Activated T-helper 17 cell treated with anti-CD3 and anti-CD28 coated beads, Interleukin-2, amount 50 U/mL, for 72 hours (primary cell): ENCODE results near the gene CT47C1. TPM values are rescaled to one million over a fixed set of nuclear protein-coding genes. Genes with fewer than 3 reads are reported as not detected.
A peak's percentile ranks its signal among the peaks of the same experiment; 100 is the strongest.
"Not testable (repeated sequence)": the region's sequence is repeated elsewhere in the genome, so short reads cannot be mapped to it uniquely, and the experiment has no call there.

ENCODE experiments used
- ATAC-seq: fragments of 150-1000 bp; cut with Tn5 transposase; replicated peaks from 2 replicates; pipeline ENCODE4 v1.10.0; 2021; ENCODE audit warnings: mild to moderate bottlenecking, moderate library complexity
- H3K27ac Mint-ChIP-seq: one replicate; pipeline ENCODE4 v1.8.0; 2022; ENCODE audit warnings: mixed read lengths
- H3K27me3 Mint-ChIP-seq: one replicate; pipeline ENCODE4 v1.8.0; 2022; ENCODE audit warnings: mixed read lengths
- H3K36me3 Mint-ChIP-seq: one replicate; pipeline ENCODE4 v1.8.0; 2022; ENCODE audit warnings: low read depth, mild to moderate bottlenecking, mixed read lengths
- H3K4me1 Mint-ChIP-seq: one replicate; pipeline ENCODE4 v1.8.0; 2022; ENCODE audit warnings: mixed read lengths
- H3K4me3 Mint-ChIP-seq: one replicate; pipeline ENCODE4 v1.8.0; 2022; ENCODE audit warnings: mild to moderate bottlenecking, mixed read lengths
- H3K9me3 Mint-ChIP-seq: one replicate; pipeline ENCODE4 v1.8.0; 2022; ENCODE audit warnings: mixed read lengths
- total RNA-seq, 2 donors: library from RNA; stranded (reverse); gene quantifications; one replicate each; pipeline ENCODE4 v1.2.3, GENCODE V29; 2022

The CT47C1 gene
- total RNA-seq = not detected

DNA sequence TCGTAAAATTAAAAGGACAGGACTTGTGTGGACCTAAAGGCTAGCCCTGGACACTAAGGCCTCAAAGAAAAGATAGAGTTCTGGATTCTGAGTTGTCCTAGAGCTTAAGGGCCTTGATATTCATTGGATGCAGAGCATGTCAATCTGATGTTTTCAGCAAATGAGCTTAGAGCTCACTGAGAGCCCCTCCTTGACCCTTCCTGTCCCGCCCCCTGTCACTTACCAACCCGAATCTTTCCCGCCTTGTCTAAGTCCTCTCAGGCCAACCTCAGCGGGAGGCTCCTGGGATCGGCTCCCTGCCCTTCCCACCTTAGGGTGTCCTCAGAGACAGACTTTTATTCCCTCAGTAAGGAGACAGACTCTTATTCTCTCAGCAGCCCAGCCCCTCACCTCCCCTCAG lies at the start of gene CT47C1:
TSS of gene CT47C1 (plus strand) at position 250 of the 400 bp plus-strand sequence. CDS start 233 bp downstream, outside the sequence.
- H3K27ac Mint-ChIP-seq = no peak within 1 kb of the TSS
- no peak for ATAC-seq
- no peaks in the 10 kb centered on the region for H3K9me3 Mint-ChIP-seq
- no peaks in the 10 kb centered on the region for H3K27me3 Mint-ChIP-seq
- no peaks in the 10 kb centered on the region for H3K36me3 Mint-ChIP-seq
- H3K4me1 Mint-ChIP-seq = no peaks in the 10 kb centered on the region
- no peak within 1 kb of the TSS for H3K4me3 Mint-ChIP-seq

DNA sequence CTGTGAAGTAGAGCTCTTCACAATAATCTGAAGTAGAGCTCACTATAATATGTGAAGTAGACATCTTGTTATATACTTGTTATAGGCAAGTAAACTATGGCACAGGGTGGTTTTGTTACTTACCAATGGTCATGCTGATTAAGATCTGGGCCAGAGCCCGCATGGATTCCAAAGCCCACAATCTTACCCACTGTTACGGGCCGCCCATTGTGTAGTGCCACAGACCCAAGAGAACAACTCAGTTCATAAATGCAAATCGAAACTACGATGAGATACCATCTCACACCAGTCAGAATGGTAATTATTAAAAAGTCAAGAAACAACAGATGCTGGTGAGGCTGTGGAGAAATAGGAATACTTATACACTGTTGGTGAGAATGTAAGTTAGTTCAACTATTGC lies 46.9 kb upstream of the CT47C1 start:
- no peak for ATAC-seq
- Mint-ChIP-seq H3K9me3 (no peaks in the 10 kb centered on the region), H3K4me3 (no peak overlapping the region), H3K36me3 (peaks cover 12% of the 10 kb centered on the region), H3K27ac (no peak overlapping the region), H3K27me3 (no peaks in the 10 kb centered on the region), H3K4me1 (no peaks in the 10 kb centered on the region)

DNA sequence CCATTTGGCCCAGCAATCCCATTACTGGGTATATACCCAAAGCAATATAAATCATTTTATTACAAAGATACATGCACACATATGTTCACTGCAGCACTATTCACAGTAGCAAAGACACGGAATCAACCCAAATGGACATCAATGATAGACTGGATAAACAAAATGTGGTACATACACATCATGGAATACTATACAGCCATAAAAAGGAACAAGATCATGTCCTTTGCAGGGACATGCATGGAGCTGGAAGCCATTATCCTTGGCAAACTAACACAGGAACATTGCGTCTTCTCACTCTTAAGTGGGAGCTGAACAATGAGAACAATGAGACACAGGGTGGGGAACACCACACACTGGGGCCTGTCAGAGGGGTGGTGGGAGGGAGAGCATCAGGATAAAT lies 46.4 kb upstream of the CT47C1 start:
- not testable (repeated sequence) for H3K4me1 Mint-ChIP-seq, ATAC-seq, H3K27ac Mint-ChIP-seq, H3K27me3 Mint-ChIP-seq, H3K4me3 Mint-ChIP-seq, H3K36me3 Mint-ChIP-seq, H3K9me3 Mint-ChIP-seq

DNA sequence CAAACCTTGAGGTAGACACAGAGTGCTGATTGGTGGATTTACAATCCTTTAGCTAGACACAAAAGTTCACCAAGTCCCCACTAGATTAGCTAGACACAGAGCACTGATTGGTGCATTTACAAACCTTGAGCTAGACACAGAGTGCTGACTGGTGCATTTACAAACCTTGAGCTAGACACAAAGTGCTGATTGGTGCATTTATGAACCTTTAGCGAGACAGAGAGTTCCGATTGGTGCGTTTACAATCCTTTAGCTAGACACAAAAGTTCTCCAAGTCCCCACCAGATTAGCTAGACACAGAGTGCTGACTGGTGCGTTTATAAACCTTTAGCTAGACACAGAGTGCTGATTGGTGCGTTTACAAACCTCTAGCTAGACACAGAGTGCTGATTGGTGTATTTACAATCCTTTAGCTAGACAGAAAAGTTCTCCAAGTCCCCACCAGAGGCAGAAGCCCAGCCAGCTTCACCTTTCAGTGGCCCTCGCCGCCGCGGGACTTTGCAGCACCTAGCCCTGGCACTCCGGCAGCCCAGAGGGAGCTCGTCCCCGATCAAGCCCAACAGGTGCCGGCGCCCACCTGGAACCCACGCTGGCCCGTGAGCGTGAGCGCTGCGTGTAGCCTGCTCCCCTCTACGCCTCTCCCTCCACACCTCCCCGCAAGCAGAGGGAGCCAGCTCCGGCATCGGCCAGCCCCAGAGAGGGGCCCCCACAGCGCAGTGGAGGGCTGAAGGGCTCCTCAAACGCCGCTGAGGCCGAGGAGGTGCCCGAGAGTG lies 44.6 kb upstream of the CT47C1 start:
- not testable (repeated sequence) for H3K9me3 Mint-ChIP-seq, H3K4me1 Mint-ChIP-seq, H3K4me3 Mint-ChIP-seq, H3K27me3 Mint-ChIP-seq, H3K36me3 Mint-ChIP-seq, H3K27ac Mint-ChIP-seq, ATAC-seq

DNA sequence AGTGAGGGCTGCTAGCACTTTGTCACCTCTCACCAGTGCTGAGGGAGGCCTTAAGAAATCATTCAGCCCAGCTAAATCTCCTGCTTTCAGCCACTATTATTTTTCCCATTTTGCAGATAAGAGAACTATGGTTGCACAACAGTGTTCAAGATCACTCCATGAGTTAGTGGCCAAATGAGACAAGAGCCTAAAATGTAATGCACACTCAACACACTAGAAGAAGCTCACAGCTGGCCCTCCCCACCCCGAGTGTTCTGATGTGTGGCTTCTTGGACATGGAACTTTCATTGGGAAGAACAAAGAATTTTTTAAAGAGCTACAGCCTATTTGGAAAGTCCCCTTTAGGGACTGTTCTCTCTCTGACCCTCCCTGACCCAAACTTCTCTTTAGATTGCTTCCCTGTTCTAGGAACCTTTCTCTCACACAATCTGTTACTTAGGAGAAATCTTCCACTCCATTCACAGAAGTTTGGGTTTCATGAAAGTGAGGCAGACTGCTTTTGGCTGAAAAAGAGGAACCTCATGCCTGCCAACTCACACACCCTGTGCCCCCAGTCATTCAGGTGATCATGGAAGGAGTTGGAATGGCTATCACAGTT lies 44.0 kb upstream of the CT47C1 start:
- Mint-ChIP-seq H3K9me3 (no peaks in the 10 kb centered on the region), H3K4me1 (no peaks in the 10 kb centered on the region), H3K36me3 (no peaks in the 10 kb centered on the region), H3K27ac (no peak overlapping the region), H3K4me3 (no peak overlapping the region), H3K27me3 (no peaks in the 10 kb centered on the region)
- ATAC-seq = no peak

DNA sequence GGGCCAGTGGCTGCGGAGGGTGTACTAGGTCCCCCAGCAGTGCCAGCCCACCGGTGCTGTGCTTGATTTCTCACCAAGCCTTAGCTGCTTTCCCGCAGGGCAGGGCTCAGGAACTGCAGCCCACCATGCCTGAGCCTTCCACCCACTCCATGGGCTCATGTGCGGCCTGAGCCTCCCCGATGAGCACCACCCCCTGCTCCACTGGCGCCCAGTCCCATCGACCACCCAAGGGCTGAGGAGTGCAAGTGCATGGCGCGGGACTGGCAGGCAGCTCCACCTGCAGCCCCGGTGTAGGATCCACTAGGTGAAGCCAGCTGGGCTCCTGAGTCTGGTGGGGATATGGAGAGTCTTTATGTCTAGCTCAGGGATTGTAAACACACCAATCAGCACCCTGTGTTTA lies 43.1 kb upstream of the CT47C1 start:
- not testable (repeated sequence) for H3K27me3 Mint-ChIP-seq, H3K9me3 Mint-ChIP-seq, H3K4me1 Mint-ChIP-seq, ATAC-seq, H3K36me3 Mint-ChIP-seq, H3K27ac Mint-ChIP-seq, H3K4me3 Mint-ChIP-seq

DNA sequence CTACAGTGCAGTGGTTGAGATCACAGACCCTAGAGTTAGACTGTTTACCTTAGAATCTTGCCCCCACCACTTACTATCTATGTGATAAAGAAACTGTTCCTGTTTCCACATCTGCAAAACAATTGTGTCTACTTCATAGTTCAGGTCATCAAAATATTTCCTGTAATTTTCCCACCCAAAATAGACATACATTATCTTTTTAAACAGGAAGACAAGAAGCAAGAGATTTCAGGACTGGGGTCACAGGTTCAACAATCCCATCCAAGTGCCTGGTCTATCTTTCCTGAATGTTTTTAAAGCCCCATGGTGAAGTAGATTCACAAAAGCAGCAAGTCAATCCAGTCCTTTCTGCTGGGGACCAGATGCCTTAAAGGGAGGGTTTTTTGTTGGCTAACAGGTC lies 41.8 kb upstream of the CT47C1 start:
- Mint-ChIP-seq H3K4me3 (no peak overlapping the region), H3K36me3 (no peaks in the 10 kb centered on the region), H3K9me3 (no peaks in the 10 kb centered on the region), H3K4me1 (no peaks in the 10 kb centered on the region), H3K27me3 (no peaks in the 10 kb centered on the region), H3K27ac (no peak overlapping the region)
- ATAC-seq = no peak

DNA sequence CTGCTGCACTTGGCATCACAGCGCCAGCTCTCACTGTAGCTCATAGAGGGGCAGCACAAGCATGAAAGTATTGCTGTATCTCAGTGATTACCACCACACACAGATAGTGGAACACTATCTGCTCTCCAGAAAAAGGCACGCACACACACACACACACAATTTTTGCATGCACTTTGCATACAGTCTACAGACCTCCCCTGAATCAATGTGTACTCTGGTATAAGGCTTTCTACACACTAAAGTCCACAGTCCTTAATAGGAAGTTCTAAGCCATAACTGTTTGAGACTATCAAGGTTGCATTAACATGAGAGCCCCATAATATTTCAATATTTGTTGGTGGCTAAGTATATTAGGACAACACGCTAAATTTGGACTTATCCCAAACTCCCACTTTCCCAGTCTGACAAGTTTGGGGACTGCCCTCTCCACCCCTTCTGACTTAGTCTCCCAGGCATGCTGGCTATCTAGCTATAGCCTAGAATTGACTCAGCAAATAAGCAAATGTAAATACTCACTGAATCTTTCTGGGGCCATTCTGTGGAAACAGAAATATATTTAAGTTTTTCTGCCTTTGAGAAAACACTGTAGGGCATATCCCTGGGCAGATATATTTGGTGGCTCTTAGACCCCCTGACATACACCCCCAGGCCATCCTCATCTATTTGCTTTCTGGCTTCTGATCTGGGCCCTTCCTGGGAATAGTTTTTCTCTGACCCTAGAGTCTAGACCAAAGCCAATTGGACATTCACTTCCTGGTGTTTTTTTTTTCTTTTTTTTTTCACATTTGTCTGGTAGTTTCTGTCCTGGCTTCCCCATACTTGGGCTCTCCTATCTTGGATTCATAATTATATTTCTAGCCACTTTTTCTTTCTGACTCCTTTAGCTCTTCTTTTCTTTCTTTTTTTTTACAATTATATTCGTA lies 36.4 kb upstream of the CT47C1 start:
- H3K4me1 Mint-ChIP-seq = no peaks in the 10 kb centered on the region
- H3K27me3 Mint-ChIP-seq = no peaks in the 10 kb centered on the region

DNA sequence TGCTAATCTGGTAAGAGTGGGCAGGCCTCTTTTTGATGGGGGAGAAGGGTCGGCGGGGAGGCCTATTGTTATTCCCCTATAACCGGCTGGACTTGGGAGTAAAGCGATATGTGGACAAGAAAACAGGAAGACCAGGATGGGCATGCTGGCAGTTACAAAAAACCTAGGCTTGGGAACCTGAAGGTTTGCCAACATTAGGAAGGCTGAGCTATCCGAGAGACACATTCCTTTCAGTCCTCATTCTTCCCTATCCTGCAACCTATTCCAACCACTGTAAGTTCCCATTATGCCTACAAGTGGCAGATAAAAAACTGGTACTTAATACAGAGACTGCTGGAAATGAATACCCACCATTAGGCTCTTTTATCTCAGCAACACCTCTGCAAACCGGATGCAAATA lies 32.4 kb upstream of the CT47C1 start:
- H3K36me3 Mint-ChIP-seq = no peaks in the 10 kb centered on the region
- H3K27ac Mint-ChIP-seq = no peak overlapping the region
- no peaks in the 10 kb centered on the region for H3K27me3 Mint-ChIP-seq
- no peak for ATAC-seq
- no peaks in the 10 kb centered on the region for H3K9me3 Mint-ChIP-seq
- H3K4me3 Mint-ChIP-seq = no peak overlapping the region
- H3K4me1 Mint-ChIP-seq = no peaks in the 10 kb centered on the region

More for the DNA sequence above, 36.4 kb upstream of the CT47C1 start:
- Mint-ChIP-seq H3K4me3 (no peak overlapping the region), H3K27ac (no peak overlapping the region), H3K36me3 (no peaks in the 10 kb centered on the region), H3K9me3 (no peaks in the 10 kb centered on the region)
- ATAC-seq = no peak

DNA sequence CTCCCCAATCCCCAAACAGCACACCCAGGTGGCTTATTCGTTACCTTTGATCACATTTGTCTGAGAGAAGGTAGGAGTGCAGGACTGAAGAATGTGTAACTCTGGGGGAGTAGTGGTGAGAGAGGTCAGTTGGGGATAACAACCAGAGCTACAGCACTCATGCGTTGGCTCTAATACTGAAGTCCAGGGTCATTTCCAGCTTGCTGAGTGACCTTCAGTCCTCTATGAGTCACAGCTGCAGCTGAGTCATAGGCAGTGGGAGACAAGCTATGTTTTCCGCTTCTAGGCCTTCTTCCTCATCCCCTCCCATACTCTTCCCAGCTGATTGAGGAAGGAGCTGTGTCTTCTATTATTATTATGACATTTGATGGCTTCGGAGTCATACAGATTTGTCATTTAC lies 31.6 kb upstream of the CT47C1 start:
- Mint-ChIP-seq H3K36me3 (no peaks in the 10 kb centered on the region), H3K27ac (no peak overlapping the region), H3K9me3 (no peaks in the 10 kb centered on the region), H3K4me3 (no peak overlapping the region), H3K27me3 (no peaks in the 10 kb centered on the region), H3K4me1 (no peaks in the 10 kb centered on the region)
- ATAC-seq = no peak

DNA sequence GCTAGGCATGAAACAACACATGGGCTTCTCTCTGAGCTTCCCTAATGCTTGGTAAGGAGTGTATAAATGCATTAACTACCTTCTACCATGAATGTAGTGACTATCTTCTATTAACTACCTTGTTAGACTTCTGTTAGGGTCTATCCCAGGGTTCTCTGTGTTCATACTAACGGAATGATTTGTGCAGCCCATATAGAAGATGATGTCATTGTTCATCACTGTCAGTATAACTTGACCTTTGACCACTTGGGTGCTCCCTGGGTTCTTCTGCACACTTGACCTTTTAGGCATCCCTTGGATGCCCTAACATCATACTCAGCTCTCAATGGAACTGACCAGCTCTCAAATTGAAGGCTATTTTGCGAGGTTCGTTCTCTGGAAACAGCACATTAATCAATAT lies 30.8 kb upstream of the CT47C1 start:
- H3K4me3 Mint-ChIP-seq = no peak overlapping the region
- no peaks in the 10 kb centered on the region for H3K9me3 Mint-ChIP-seq
- no peaks in the 10 kb centered on the region for H3K36me3 Mint-ChIP-seq
- ATAC-seq = no peak
- H3K27me3 Mint-ChIP-seq = no peaks in the 10 kb centered on the region
- no peak overlapping the region for H3K27ac Mint-ChIP-seq
- no peaks in the 10 kb centered on the region for H3K4me1 Mint-ChIP-seq

DNA sequence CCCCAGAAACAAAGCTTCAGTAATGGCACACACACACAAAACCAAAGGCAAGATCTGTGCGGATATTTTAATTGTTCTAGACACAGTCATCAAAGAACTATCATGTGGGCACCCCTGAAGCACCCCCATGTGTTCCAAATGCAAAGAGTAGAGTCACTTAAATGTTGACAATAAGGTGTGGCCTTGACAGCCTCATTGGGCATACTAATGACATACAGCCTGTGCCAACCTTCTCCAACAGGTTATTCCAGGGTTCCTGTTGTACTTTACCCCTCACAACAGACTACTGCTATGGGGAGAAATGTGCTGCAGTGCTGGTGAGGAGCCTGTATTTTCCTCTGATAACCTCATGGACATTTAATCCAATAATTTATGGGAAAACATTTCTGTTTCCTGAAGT lies 29.8 kb upstream of the CT47C1 start:
- H3K27ac Mint-ChIP-seq = no peak overlapping the region

DNA sequence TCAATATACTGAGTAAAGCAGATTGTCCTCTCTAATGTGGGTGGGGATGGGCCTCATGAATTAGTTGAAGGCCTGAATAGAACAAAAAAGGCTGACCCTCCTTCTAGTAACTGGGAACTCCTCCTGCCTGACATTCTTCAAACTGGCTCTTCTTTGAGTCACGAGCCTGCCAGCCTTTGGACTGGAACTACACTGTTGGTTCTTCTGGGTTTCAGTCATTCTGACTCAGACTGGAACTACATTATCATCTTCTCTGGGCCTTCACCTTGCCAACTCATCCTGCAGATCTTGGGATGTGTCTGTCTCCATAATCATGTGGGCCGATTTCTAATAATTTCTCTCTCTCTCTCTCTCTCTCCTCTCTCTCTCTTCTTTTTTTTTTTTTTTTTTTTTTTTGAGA lies 26.9 kb upstream of the CT47C1 start:
- H3K27ac Mint-ChIP-seq = no peak overlapping the region
- no peaks in the 10 kb centered on the region for H3K4me1 Mint-ChIP-seq
- H3K9me3 Mint-ChIP-seq = no peaks in the 10 kb centered on the region
- no peak overlapping the region for H3K4me3 Mint-ChIP-seq
- peaks cover 3% of the 10 kb centered on the region for H3K27me3 Mint-ChIP-seq
- H3K36me3 Mint-ChIP-seq = no peaks in the 10 kb centered on the region
- peak; percentile 67 for ATAC-seq

More for the DNA sequence above, 29.8 kb upstream of the CT47C1 start:
- no peak for ATAC-seq
- H3K36me3 Mint-ChIP-seq = no peaks in the 10 kb centered on the region
- H3K27me3 Mint-ChIP-seq = no peaks in the 10 kb centered on the region
- no peaks in the 10 kb centered on the region for H3K4me1 Mint-ChIP-seq
- no peaks in the 10 kb centered on the region for H3K9me3 Mint-ChIP-seq
- no peak overlapping the region for H3K4me3 Mint-ChIP-seq

DNA sequence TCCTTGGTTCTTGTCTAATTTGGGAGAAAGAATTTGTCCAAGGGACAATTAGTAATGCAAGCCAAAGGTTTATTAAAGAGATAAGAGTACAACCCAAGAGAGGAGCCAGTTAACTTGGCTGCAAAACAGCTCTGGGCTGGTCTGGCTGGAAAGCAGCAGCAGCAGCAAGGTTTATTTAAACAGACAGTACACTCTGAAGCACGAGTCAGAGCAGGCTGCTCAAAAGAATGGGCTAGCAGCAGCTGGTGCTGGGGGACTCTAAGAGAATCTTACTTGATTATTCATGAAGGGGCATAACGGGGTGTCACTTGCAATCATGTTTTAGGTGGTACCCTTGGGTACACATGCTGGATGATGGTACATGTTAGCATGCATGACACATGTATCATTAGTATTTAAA lies 17.1 kb upstream of the CT47C1 start:
- ATAC-seq = no peak

More for the DNA sequence above, 17.1 kb upstream of the CT47C1 start:
- Mint-ChIP-seq H3K36me3 (no peaks in the 10 kb centered on the region), H3K4me3 (no peak overlapping the region), H3K27ac (no peak overlapping the region), H3K9me3 (no peaks in the 10 kb centered on the region), H3K27me3 (peaks cover under 1% of the 10 kb centered on the region), H3K4me1 (no peaks in the 10 kb centered on the region)
